HEK293 (cell line): ENCODE results near the gene SOCS4.

Experiments
- CTCF ChIA-PET: fragments of 350-600 bp; formaldehyde crosslinking; extraction: SDS; loops from one replicate; lab custom pipeline; 2021; ENCODE audit warnings: antibody characterized with exemption; lab: Yijun Ruan, JAX
- POLR2A ChIA-PET: fragments of 300-600 bp; formaldehyde crosslinking; extraction: SDS; loops from one replicate; lab custom pipeline; 2020; ENCODE audit warnings: antibody characterized with exemption, inconsistent platforms; lab: Yijun Ruan, JAX
- H3K27ac ChIP-seq: fragments of 200-500 bp; sonication (Bioruptor generic); 2 replicates; pipeline ENCODE4 v1.5.1; 2014; ENCODE audit warnings: low read depth, low read length, control low read depth, inconsistent platforms; ENCODE audit errors: extremely low read depth
- H3K36me3 ChIP-seq, 2 experiments: fragments of 200-500 bp in 1 of 2; sonication (Bioruptor generic) in 1 of 2; 1 replicate in 1 of 2; 2 replicates in 1 of 2; pipeline ENCODE4 v1.5.1; 2014 to 2017; ENCODE audit warnings: inconsistent platforms in 2 of 2, low read length in 2 of 2; ENCODE audit not compliant: control insufficient read depth in 2 of 2, insufficient read depth in 1 of 2
- H3K4me1 ChIP-seq: fragments of 200-500 bp; sonication (Bioruptor generic); 2 replicates; pipeline ENCODE4 v1.5.1; 2014; ENCODE audit warnings: mild to moderate bottlenecking, low read length, inconsistent platforms; ENCODE audit not compliant: control insufficient read depth, insufficient read depth
- H3K4me3 ChIP-seq: 2 replicates; pipeline ENCODE4 v1.5.1; 2011; ENCODE audit warnings: low read depth, mild to moderate bottlenecking, control low read depth, low read length, moderate library complexity
- H3K9me3 ChIP-seq: fragments of 200-500 bp; sonication (Bioruptor generic); 2 replicates; pipeline ENCODE4 v1.5.1; 2014; ENCODE audit warnings: low read depth, low read length, inconsistent platforms; ENCODE audit not compliant: control insufficient read depth, insufficient read depth
- BCL11B ChIP-seq: fragments of 450-650 bp; formaldehyde crosslinking; IDR thresholded peaks from 2 replicates; pipeline ENCODE4 v1.5.1; 2016; ENCODE audit warnings: low read depth, missing biosample characterization, missing genetic modification characterization
- KLF1 ChIP-seq: fragments of 450-650 bp; formaldehyde crosslinking; IDR thresholded peaks from 2 replicates; pipeline ENCODE4 v1.5.1; 2016; ENCODE audit warnings: missing biosample characterization, missing genetic modification characterization
- PATZ1 ChIP-seq: fragments of 450-650 bp; formaldehyde crosslinking; IDR thresholded peaks from 2 replicates; pipeline ENCODE4 v1.5.1; 2016; ENCODE audit warnings: missing biosample characterization, missing genetic modification characterization
- REST ChIP-seq: fragments of 450-650 bp; formaldehyde crosslinking; IDR thresholded peaks from 2 replicates; pipeline ENCODE4 v1.5.1; 2016; ENCODE audit warnings: missing biosample characterization, missing genetic modification characterization
- SCRT2 ChIP-seq: fragments of 450-650 bp; formaldehyde crosslinking; IDR thresholded peaks from 2 replicates; pipeline ENCODE4 v1.5.1; 2016; ENCODE audit warnings: missing biosample characterization, missing genetic modification characterization
- SP7 ChIP-seq: fragments of 450-650 bp; formaldehyde crosslinking; IDR thresholded peaks from 2 replicates; pipeline ENCODE4 v1.5.1; 2016; ENCODE audit warnings: missing biosample characterization, missing genetic modification characterization
- ZBTB10 ChIP-seq: fragments of 450-650 bp; formaldehyde crosslinking; IDR thresholded peaks from 2 replicates; pipeline ENCODE4 v1.5.1; 2016; ENCODE audit warnings: missing biosample characterization, missing genetic modification characterization
- ZBTB21 ChIP-seq: fragments of 450-650 bp; formaldehyde crosslinking; IDR thresholded peaks from 2 replicates; pipeline ENCODE4 v1.5.1; 2017; ENCODE audit warnings: missing biosample characterization, missing genetic modification characterization
- ZFP41 ChIP-seq: fragments of 450-650 bp; formaldehyde crosslinking; IDR thresholded peaks from 2 replicates; pipeline ENCODE4 v1.5.1; 2016; ENCODE audit warnings: missing biosample characterization, missing genetic modification characterization, borderline replicate concordance
- ZNF223 ChIP-seq: fragments of 450-650 bp; formaldehyde crosslinking; IDR thresholded peaks from 2 replicates; pipeline ENCODE4 v1.5.1; 2016; ENCODE audit warnings: missing biosample characterization, missing genetic modification characterization
- ZNF510 ChIP-seq: fragments of 450-650 bp; formaldehyde crosslinking; IDR thresholded peaks from 2 replicates; pipeline ENCODE4 v1.5.1; 2018; ENCODE audit warnings: mild to moderate bottlenecking, missing genetic modification characterization, missing biosample characterization; ENCODE audit not compliant: insufficient replicate concordance
- ZNF529 ChIP-seq: fragments of 450-650 bp; formaldehyde crosslinking; IDR thresholded peaks from 2 replicates; pipeline ENCODE4 v1.5.1; 2017; ENCODE audit warnings: missing genetic modification characterization, missing biosample characterization; ENCODE audit not compliant: insufficient replicate concordance
- ZNF600 ChIP-seq: fragments of 450-650 bp; formaldehyde crosslinking; IDR thresholded peaks from 2 replicates; pipeline ENCODE4 v1.5.1; 2016; ENCODE audit warnings: missing biosample characterization, missing genetic modification characterization
- ZNF670 ChIP-seq: fragments of 450-650 bp; formaldehyde crosslinking; IDR thresholded peaks from 2 replicates; pipeline ENCODE4 v1.5.1; 2016; ENCODE audit warnings: missing biosample characterization, missing genetic modification characterization, low read depth
- ZSCAN30 ChIP-seq: fragments of 450-650 bp; IDR thresholded peaks from 2 replicates; pipeline ENCODE4 v1.5.1; 2018; ENCODE audit warnings: missing biosample characterization, mild to moderate bottlenecking, missing genetic modification characterization, moderate library complexity
- TF ChIP-seq, protein P1 (sequence below): fragments of 450-650 bp; formaldehyde crosslinking; IDR thresholded peaks from 2 replicates; pipeline ENCODE4 v1.5.1; 2016; ENCODE audit warnings: missing biosample characterization, missing genetic modification characterization

The SOCS4 gene

GRCh38 chr14:55054098-55054497, 27.1 kb downstream of the SOCS4 start (continued):
- TF ChIP-seq ZBTB10 (tag by site-specific recombination) (no peak), SCRT2 (tag by site-specific recombination) (no peak), ZNF529 (tag by site-specific recombination) (no peak), KLF1 (tag by site-specific recombination) (no peak), ZNF223 (tag by site-specific recombination) (no peak), SP7 (no peak), ZNF510 (tag by site-specific recombination) (no peak), ZSCAN30 (tag by site-specific recombination) (no peak), BCL11B (tag by site-specific recombination) (no peak)
- TF ChIP-seq, protein P1, sequence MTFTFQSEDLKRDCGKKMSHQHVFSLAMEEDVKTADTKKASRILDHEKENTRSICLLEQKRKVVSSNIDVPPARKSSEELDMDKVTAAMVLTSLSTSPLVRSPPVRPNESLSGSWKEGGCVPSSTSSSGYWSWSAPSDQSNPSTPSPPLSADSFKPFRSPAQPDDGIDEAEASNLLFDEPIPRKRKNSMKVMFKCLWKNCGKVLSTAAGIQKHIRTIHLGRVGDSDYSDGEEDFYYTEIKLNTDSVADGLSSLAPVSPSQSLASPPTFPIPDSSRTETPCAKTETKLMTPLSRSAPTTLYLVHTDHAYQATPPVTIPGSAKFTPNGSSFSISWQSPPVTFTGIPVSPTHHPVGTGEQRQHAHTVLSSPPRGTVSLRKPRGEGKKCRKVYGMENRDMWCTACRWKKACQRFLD (tag by site-specific recombination) = no peak

- H3K36me3 ChIP-seq = peaks cover 59 to 69% of the 10 kb centered on the region in 2 experiments
- no peaks in the 10 kb centered on the region for H3K9me3 ChIP-seq
- no peak overlapping the region for H3K4me3 ChIP-seq
- H3K4me1 ChIP-seq = peaks cover 3% of the 10 kb centered on the region; the same call in 1 of the 2 replicates
- H3K27ac ChIP-seq = no peak overlapping the region
- TF ChIP-seq ZNF223 (tag by site-specific recombination) (no peak), SCRT2 (tag by site-specific recombination) (no peak), ZNF600 (tag by site-specific recombination) (no peak), ZSCAN30 (tag by site-specific recombination) (no peak), ZFP41 (no peak), ZBTB21 (tag by site-specific recombination) (no peak), PATZ1 (tag by site-specific recombination) (no peak), REST (tag by site-specific recombination) (no peak), ZNF670 (tag by site-specific recombination) (no peak)
- POLR2A ChIA-PET = interaction anchor here (0.8 kb wide), 1 partner anchor 13 kb away, joined by 3 read pairs; no protein-coding TSS in a partner anchor
- CTCF ChIA-PET = interaction anchor here (0.6 kb wide), 1 partner anchor 21 kb away, joined by 4 read pairs; no protein-coding TSS in a partner anchor
Measured at GRCh38 chr14:55057919-55058318, 30.9 kb downstream of the SOCS4 start.
